Measurements from ENCODE around the gene UXS1. TPM values are rescaled to one million over a fixed set of nuclear protein-coding genes. Genes with fewer than 3 reads are reported as not detected.

UXS1 gene
- total RNA-seq, 1 experiment from 2014 or later = 44.7 TPM

- Mint-ChIP-seq H3K36me3 (no peaks in the 10 kb centered on the region), H3K27ac (no peak overlapping the region), H3K27me3 (ENCODE audit: low read depth) (no peaks in the 10 kb centered on the region; the same call in none of the 2 replicates), H3K4me3 (no peak overlapping the region), H3K4me1 (peaks cover 7% of the 10 kb centered on the region), H3K9me3 (0 out of 2 replicates have a peak, but pooled peaks cover 4% of the 10 kb centered on the region)
- DNase-seq (ENCODE audit: low spot score) (no peak), ATAC-seq (no peak)
- ChIA-PET POLR2A (no interaction called here), CTCF (no interaction called here)
- TF ChIP-seq ZNF219 (CRISPR knock-in tag; IDR thresholded peaks at IDR 0.05; ENCODE audit: borderline replicate concordance) = no peak
- no peak for TF ChIP-seq IRF1 (CRISPR knock-in tag; IDR thresholded peaks at IDR 0.05)
- TF ChIP-seq ATF3 (CRISPR knock-in tag; conservative IDR thresholded peaks at IDR 0.05) = no peak
- no peak for TF ChIP-seq JUN (CRISPR knock-in tag; IDR thresholded peaks at IDR 0.05)
- TF ChIP-seq SMAD3 (CRISPR knock-in tag; IDR thresholded peaks at IDR 0.05; ENCODE audit: borderline replicate concordance) = no peak
- TF ChIP-seq EMX1 (CRISPR knock-in tag; IDR thresholded peaks at IDR 0.05) = no peak
- TF ChIP-seq ZNF138 (CRISPR knock-in tag; conservative IDR thresholded peaks at IDR 0.05) = no peak
- TF ChIP-seq GRHL2 (CRISPR knock-in tag; IDR thresholded peaks at IDR 0.05; ENCODE audit: insufficient replicate concordance, severe bottlenecking) = no peak
Observed at GRCh38 chr2:106208874-106209273, 14.8 kb upstream of the UXS1 start.

- DNase-seq (ENCODE audit: low spot score) = no peak
- CTCF ChIA-PET = no interaction called here
- no peak for ATAC-seq
- TF ChIP-seq CDX4 (CRISPR knock-in tag; IDR thresholded peaks at IDR 0.05; ENCODE audit: borderline replicate concordance) (no peak), ZNF121 (CRISPR knock-in tag; IDR thresholded peaks at IDR 0.05) (no peak), ZNF423 (CRISPR knock-in tag; IDR thresholded peaks at IDR 0.05) (no peak), FOXJ3 (CRISPR knock-in tag; IDR thresholded peaks at IDR 0.05; ENCODE audit: borderline replicate concordance) (no peak), ZNF671 (CRISPR knock-in tag; IDR thresholded peaks at IDR 0.05) (no peak), ZMAT4 (CRISPR knock-in tag; IDR thresholded peaks at IDR 0.05) (no peak), ZNF532 (CRISPR knock-in tag; IDR thresholded peaks at IDR 0.05; ENCODE audit: borderline replicate concordance) (no peak)
- Mint-ChIP-seq H3K36me3 (no peaks in the 10 kb centered on the region), H3K27ac (no peak overlapping the region), H3K9me3 (0 out of 2 replicates have a peak, but pooled peaks cover 4% of the 10 kb centered on the region), H3K4me1 (peaks cover 7% of the 10 kb centered on the region), H3K27me3 (ENCODE audit: low read depth) (no peaks in the 10 kb centered on the region; the same call in none of the 2 replicates), H3K4me3 (no peak overlapping the region)
- POLR2A ChIA-PET = no interaction called here
Observed at GRCh38 chr2:106208399-106208798, 14.3 kb upstream of the UXS1 start.

- DNase-seq (ENCODE audit: low spot score) (no peak), ATAC-seq (no peak)
- ChIA-PET POLR2A (no interaction called here), CTCF (no interaction called here)
- no peaks in the 10 kb centered on the region for H3K36me3 Mint-ChIP-seq
- no peaks in the 10 kb centered on the region; the same call in none of the 2 replicates for H3K27me3 Mint-ChIP-seq (ENCODE audit: low read depth)
- H3K4me3 Mint-ChIP-seq = no peak overlapping the region
- peaks cover 7% of the 10 kb centered on the region for H3K4me1 Mint-ChIP-seq
- H3K27ac Mint-ChIP-seq = no peak overlapping the region
- H3K9me3 Mint-ChIP-seq = 0 out of 2 replicates have a peak, but pooled peaks cover 4% of the 10 kb centered on the region
- TF ChIP-seq E2F1 (CRISPR knock-in tag; IDR thresholded peaks at IDR 0.05) = no peak
- TF ChIP-seq MXD4 (CRISPR knock-in tag; IDR thresholded peaks at IDR 0.05; ENCODE audit: borderline replicate concordance) = no peak
- no peak for TF ChIP-seq ZNF219 (CRISPR knock-in tag; IDR thresholded peaks at IDR 0.05; ENCODE audit: borderline replicate concordance)
- TF ChIP-seq ZNF425 (CRISPR knock-in tag; conservative IDR thresholded peaks at IDR 0.05) = no peak
Observed at GRCh38 chr2:106207246-106207645, 13.1 kb upstream of the UXS1 start.

Measured in WTC11 (cell line).